Neutrophil (primary cell): Measurements from ENCODE around the gene STK17B.
"Not testable (repeated sequence)": the region's sequence is repeated elsewhere in the genome, so short reads cannot be mapped to it uniquely, and the experiment has no call there.

ENCODE experiments used
- H3K27ac ChIP-seq: fragments of 200-600 bp; sonication (generic); 2 replicates; pipeline ENCODE4 v1.5.1; 2016; ENCODE audit warnings: mild to moderate bottlenecking, moderate library complexity
- H3K27me3 ChIP-seq: fragments of 200-600 bp; sonication (generic); 2 replicates; pipeline ENCODE4 v1.6.0; 2016; ENCODE audit warnings: mild to moderate bottlenecking
- H3K36me3 ChIP-seq: fragments of 200-600 bp; sonication (generic); 2 replicates; pipeline ENCODE4 v1.5.1; 2017
- H3K4me1 ChIP-seq, 2 experiments: fragments of 200-600 bp in 1 of 2; sonication (generic) in 1 of 2; 1 replicate in 1 of 2; 2 replicates in 1 of 2; pipeline versions ENCODE4 v1.5.1 to v1.6.1; 2013 to 2016; ENCODE audit warnings: low read depth in 1 of 2, low read length in 1 of 2, mild to moderate bottlenecking in 1 of 2, moderate library complexity in 1 of 2; ENCODE audit not compliant: control insufficient read depth in 1 of 2, insufficient read depth in 1 of 2
- H3K4me3 ChIP-seq, 2 experiments: fragments of 200-600 bp in 1 of 2; sonication (generic) in 1 of 2; 1 replicate in 1 of 2; 2 replicates in 1 of 2; pipeline ENCODE4 v1.5.1; 2013 to 2016; ENCODE audit warnings: low read depth in 1 of 2, low read length in 1 of 2, mild to moderate bottlenecking in 1 of 2, moderate library complexity in 1 of 2
- H3K9me3 ChIP-seq: fragments of 200-600 bp; sonication (generic); 2 replicates; pipeline ENCODE4 v1.5.1; 2016
- CTCF ChIP-seq: fragments of 200-600 bp; sonication (generic); IDR thresholded peaks from 2 replicates; pipeline ENCODE4 v1.5.1; 2016; ENCODE audit warnings: antibody characterized with exemption

Gene STK17B

GRCh38 chr2:196096982-196097745, 74.2 kb downstream of the STK17B start:
- Histone ChIP-seq H3K36me3 (no peaks in the 10 kb centered on the region), H3K9me3 (no peaks in the 10 kb centered on the region), H3K4me1 (no peaks in the 10 kb centered on the region), H3K27me3 (no peaks in the 10 kb centered on the region), H3K27ac (no peak overlapping the region), H3K4me3 (no peak overlapping the region)
- TF ChIP-seq CTCF = no peak

- no peaks in the 10 kb centered on the region for H3K36me3 ChIP-seq
- no peak overlapping the region for H3K4me3 ChIP-seq
- no peaks in the 10 kb centered on the region for H3K9me3 ChIP-seq
- H3K4me1 ChIP-seq = no peaks in the 10 kb centered on the region
- no peaks in the 10 kb centered on the region for H3K27me3 ChIP-seq
- no peak for TF ChIP-seq CTCF
- no peak overlapping the region for H3K27ac ChIP-seq
Measured at GRCh38 chr2:196096264-196096663, 75.1 kb downstream of the STK17B start.

- not testable (repeated sequence) for H3K4me3 ChIP-seq, H3K4me1 ChIP-seq, H3K27ac ChIP-seq, H3K36me3 ChIP-seq, H3K27me3 ChIP-seq, H3K9me3 ChIP-seq
Measured at GRCh38 chr2:196089448-196089847, 81.9 kb downstream of the STK17B start.

- H3K9me3 ChIP-seq = no peaks in the 10 kb centered on the region
- TF ChIP-seq CTCF = no peak
- H3K4me3 ChIP-seq = no peak overlapping the region
- H3K36me3 ChIP-seq = no peaks in the 10 kb centered on the region
- H3K27ac ChIP-seq = no peak overlapping the region
- no peaks in the 10 kb centered on the region for H3K27me3 ChIP-seq
- H3K4me1 ChIP-seq = no peaks in the 10 kb centered on the region
Measured at GRCh38 chr2:196088203-196088602, 83.2 kb downstream of the STK17B start.

GRCh38 chr2:196086517-196087368, 84.6 kb downstream of the STK17B start:
- no peak for TF ChIP-seq CTCF
- no peaks in the 10 kb centered on the region for H3K36me3 ChIP-seq
- no peaks in the 10 kb centered on the region for H3K27me3 ChIP-seq
- H3K4me1 ChIP-seq = no peaks in the 10 kb centered on the region
- no peak overlapping the region for H3K27ac ChIP-seq
- H3K4me3 ChIP-seq = no peak overlapping the region
- no peaks in the 10 kb centered on the region for H3K9me3 ChIP-seq

- Histone ChIP-seq H3K9me3 (no peaks in the 10 kb centered on the region), H3K4me1 (peaks cover 3 to 8% of the 10 kb centered on the region in 2 experiments), H3K27me3 (no peaks in the 10 kb centered on the region), H3K27ac (no peak overlapping the region), H3K36me3 (no peaks in the 10 kb centered on the region), H3K4me3 (no peak overlapping the region)
- TF ChIP-seq CTCF = no peak
Measured at GRCh38 chr2:196083601-196084000, 87.8 kb downstream of the STK17B start.
